ENCODE results near the gene OSBPL1A.
"Not testable (repeated sequence)": the region's sequence is repeated elsewhere in the genome, so short reads cannot be mapped to it uniquely, and the experiment has no call there.

The OSBPL1A gene

DNA sequence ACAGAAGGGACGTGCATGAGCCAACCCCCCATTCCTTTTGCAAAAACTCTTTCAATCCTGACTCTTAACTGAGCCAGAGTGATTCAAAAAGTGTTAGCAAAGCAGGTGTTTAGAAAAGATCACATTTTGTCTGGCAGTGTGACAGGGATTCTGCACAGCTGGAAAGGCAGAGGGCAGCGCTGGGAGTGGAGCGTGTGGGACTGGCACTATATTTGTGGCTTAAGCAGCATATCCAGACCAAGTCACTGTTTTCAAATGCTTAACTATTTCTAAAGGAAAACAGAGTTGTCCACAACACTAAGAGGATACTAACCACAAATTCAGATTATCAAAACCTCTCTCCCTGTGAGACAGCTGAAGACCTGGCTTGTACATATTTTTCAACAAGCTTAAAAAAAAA, 239.8 kb downstream of the OSBPL1A start:
- Histone ChIP-seq H3K36me3 (ENCODE audit: control insufficient read depth, insufficient read depth, low read length) (no peaks in the 10 kb centered on the region), H3K4me3 (replicated peaks; ENCODE audit: low read depth, low read length) (no peak overlapping the region), H3K27me3 (replicated peaks; ENCODE audit: control insufficient read depth, insufficient read depth, low read length) (no peaks in the 10 kb centered on the region)
- TF ChIP-seq, protein P1, sequence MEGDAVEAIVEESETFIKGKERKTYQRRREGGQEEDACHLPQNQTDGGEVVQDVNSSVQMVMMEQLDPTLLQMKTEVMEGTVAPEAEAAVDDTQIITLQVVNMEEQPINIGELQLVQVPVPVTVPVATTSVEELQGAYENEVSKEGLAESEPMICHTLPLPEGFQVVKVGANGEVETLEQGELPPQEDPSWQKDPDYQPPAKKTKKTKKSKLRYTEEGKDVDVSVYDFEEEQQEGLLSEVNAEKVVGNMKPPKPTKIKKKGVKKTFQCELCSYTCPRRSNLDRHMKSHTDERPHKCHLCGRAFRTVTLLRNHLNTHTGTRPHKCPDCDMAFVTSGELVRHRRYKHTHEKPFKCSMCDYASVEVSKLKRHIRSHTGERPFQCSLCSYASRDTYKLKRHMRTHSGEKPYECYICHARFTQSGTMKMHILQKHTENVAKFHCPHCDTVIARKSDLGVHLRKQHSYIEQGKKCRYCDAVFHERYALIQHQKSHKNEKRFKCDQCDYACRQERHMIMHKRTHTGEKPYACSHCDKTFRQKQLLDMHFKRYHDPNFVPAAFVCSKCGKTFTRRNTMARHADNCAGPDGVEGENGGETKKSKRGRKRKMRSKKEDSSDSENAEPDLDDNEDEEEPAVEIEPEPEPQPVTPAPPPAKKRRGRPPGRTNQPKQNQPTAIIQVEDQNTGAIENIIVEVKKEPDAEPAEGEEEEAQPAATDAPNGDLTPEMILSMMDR (IDR thresholded peaks at IDR 0.05; ENCODE audit: insufficient read depth, low read length, poor library complexity, severe bottlenecking), result no peak
- DNase-seq (ENCODE audit: extremely low read depth, insufficient read length), result no peak

DNA sequence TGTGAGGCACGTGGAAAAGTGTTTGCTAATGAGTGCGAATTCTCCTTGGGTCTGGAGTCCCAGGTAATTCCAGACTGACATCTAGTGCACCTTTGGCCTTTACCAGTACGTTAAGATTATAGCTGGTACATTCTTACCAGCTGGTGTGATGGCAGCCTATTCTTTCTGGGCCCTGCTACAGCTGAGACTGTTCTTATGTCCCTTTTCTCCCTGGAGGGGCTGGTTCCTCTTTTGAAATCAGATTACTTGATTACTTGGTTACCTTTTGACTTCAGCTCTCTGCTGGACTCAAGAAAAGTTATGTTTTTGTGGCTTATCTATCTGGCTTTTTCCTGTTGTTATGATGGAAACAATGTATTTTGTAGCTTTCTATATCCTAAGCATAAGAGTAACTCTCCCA, 244.2 kb downstream of the OSBPL1A start:
- H3K36me3 ChIP-seq (ENCODE audit: control insufficient read depth, insufficient read depth, low read length), result no peaks in the 10 kb centered on the region
- no peak overlapping the region for H3K4me3 ChIP-seq (replicated peaks; ENCODE audit: low read depth, low read length)
- no peak for DNase-seq (ENCODE audit: extremely low read depth, insufficient read length)
- H3K27me3 ChIP-seq (replicated peaks; ENCODE audit: control insufficient read depth, insufficient read depth, low read length), result no peaks in the 10 kb centered on the region
- TF ChIP-seq, protein P1 (IDR thresholded peaks at IDR 0.05; ENCODE audit: insufficient read depth, low read length, poor library complexity, severe bottlenecking), result no peak

DNA sequence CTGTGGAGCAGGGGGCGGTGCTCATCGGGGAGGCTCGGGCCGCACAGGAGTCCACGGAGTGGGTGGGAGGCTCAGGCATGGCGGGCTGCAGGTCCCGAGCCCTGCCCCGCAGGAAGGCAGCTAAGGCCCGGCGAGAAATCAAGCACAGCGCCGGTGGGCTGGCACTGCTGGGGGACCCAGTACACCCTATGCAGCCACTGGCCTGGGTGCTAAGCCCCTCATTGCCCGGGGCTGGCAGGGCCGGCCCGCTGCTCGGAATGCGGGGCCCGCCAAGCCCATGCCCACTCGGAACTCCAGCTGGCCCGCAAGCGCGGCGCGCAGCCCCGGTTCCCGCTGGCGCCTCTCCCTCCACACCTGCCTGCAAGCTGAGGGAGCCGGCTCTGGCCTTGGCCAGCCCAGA, 248.0 kb downstream of the OSBPL1A start:
- not testable (repeated sequence) for H3K27me3 ChIP-seq (replicated peaks; ENCODE audit: control insufficient read depth, insufficient read depth, low read length); H3K4me3 ChIP-seq (replicated peaks; ENCODE audit: low read depth, low read length); H3K36me3 ChIP-seq (ENCODE audit: control insufficient read depth, insufficient read depth, low read length); DNase-seq (ENCODE audit: extremely low read depth, insufficient read length)

DNA sequence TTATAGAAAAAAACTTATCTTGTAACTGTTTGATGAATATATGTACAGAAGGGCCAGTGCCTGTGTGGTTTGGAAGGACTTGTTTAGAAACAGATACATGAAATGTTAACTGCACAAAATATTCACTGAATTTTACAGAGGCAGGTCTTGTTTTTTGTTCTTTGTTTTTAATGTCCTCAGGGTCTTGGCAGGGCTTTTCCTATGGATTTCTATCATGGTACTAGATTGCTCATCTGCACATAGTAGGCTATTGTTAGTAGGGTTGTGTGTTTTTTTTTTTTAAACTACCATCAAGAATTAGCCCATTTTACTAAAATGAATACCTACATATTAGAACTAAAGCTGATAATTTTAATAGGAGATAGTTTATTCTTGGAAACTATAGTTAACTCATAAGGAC, 255.2 kb downstream of the OSBPL1A start:
- Histone ChIP-seq H3K4me3 (replicated peaks; ENCODE audit: low read depth, low read length) (no peak overlapping the region), H3K36me3 (ENCODE audit: control insufficient read depth, insufficient read depth, low read length) (no peaks in the 10 kb centered on the region), H3K27me3 (replicated peaks; ENCODE audit: control insufficient read depth, insufficient read depth, low read length) (no peaks in the 10 kb centered on the region)
- TF ChIP-seq, protein P1 (IDR thresholded peaks at IDR 0.05; ENCODE audit: insufficient read depth, low read length, poor library complexity, severe bottlenecking), result no peak
- DNase-seq (ENCODE audit: extremely low read depth, insufficient read length), result no peak

DNA sequence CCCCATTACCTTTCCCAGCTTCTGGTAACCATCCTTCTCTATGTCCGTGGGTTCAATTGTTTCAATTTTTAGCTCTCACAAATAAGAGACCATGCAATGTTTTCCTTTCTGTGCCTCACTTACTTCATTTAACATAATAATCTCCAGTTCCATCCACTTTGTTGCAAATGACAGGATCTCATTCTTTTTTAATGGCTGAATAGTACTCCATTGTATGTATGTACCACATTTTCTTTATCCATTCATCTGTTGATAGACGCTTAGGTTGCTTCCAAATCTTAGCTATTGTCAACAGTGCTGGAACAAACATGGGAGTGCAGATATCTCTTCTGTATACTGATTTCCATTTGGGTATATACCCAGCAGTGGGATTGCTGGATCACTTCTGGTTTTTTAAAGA, 256.9 kb downstream of the OSBPL1A start:
- TF ChIP-seq, protein P1 (IDR thresholded peaks at IDR 0.05; ENCODE audit: insufficient read depth, low read length, poor library complexity, severe bottlenecking), result no peak
- no peak overlapping the region for H3K4me3 ChIP-seq (replicated peaks; ENCODE audit: low read depth, low read length)
- no peak for DNase-seq (ENCODE audit: extremely low read depth, insufficient read length)

DNA sequence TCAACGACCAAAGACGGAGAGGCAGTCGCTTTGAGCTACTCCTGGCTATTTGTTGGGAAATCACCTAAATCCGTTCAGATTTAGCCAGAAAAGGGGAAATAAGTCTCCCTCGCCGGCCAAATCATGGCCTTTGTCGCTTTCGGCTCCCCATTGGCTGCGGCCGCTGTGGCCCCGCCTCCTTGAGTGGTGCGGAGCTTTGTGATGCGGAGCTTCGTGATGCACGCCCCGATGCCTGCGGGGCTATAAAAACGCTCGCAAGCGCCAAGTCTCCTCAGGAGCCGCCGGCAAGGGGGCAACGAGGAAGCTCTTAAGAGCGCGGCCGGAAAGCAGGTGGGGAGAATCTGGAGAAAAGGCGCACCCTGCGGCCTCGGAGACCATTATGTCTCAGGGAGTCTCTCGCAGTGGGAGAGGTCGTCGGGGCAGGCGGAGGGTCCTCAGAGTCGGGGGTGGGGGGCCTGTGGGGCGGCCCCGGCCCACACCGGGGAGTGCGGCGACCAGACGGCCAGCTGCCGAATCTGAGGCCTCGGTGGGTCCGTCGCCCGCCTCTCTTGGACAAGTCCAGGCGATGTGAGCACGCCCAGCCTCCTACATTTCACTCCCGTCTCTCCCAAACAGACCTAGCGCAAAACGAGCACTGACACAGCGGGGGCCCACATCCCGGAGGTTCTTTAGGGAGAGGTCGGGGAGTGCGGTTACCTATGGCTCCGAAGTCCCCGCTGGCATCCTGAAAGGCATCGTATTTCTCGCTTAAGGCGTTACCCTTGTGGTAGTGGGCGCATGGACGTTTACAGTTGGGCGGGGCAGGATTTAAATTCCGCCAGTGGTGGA, 258.6 kb downstream of the OSBPL1A start, which contains the start of gene CABYR:
CABYR (plus strand) TSS at position 274 of the 828 bp plus-strand sequence. CDS start 4,053 bp downstream, outside the sequence.
- peak within 1 kb of the TSS; percentile 60 for H3K4me3 ChIP-seq (replicated peaks; ENCODE audit: low read depth, low read length)
- TF ChIP-seq, protein P1 (IDR thresholded peaks at IDR 0.05; ENCODE audit: insufficient read depth, low read length, poor library complexity, severe bottlenecking), result no peak
- H3K27me3 ChIP-seq (replicated peaks; ENCODE audit: control insufficient read depth, insufficient read depth, low read length), result no peaks in the 10 kb centered on the region
- peak; percentile 80 for DNase-seq (ENCODE audit: extremely low read depth, insufficient read length)
- no peaks in the 10 kb centered on the region; the same call in 1 of the 2 replicates for H3K36me3 ChIP-seq (ENCODE audit: control insufficient read depth, insufficient read depth, low read length)

More for the DNA sequence above, 256.9 kb downstream of the OSBPL1A start:
- Histone ChIP-seq H3K27me3 (replicated peaks; ENCODE audit: control insufficient read depth, insufficient read depth, low read length) (no peaks in the 10 kb centered on the region), H3K36me3 (ENCODE audit: control insufficient read depth, insufficient read depth, low read length) (no peaks in the 10 kb centered on the region; the same call in 1 of the 2 replicates)
